Loucy (cell line): ENCODE measurements around the gene SLC35F1.

Experiments used
- CTCF ChIP-seq: fragments of 200-600 bp; sonication (generic); conservative IDR thresholded peaks from 2 replicates; pipeline ENCODE4 v1.5.1; 2014; ENCODE audit warnings: mild to moderate bottlenecking, antibody characterized with exemption, low read length
- EZH2phosphoT487 ChIP-seq: fragments of 200-600 bp; IDR thresholded peaks from 2 replicates; pipeline ENCODE4 v1.6.1; 2018; ENCODE audit warnings: antibody characterized with exemption, mild to moderate bottlenecking, moderate library complexity, borderline replicate concordance

GRCh38 chr6:118334634-118335033 lies 427.6 kb downstream of the SLC35F1 start:
- no peak for TF ChIP-seq CTCF
- TF ChIP-seq EZH2phosphoT487, result no peak
